WERI-Rb-1 (cell line): ENCODE measurements around the gene CEP192.
"Not testable (repeated sequence)": the region's sequence is repeated elsewhere in the genome, so short reads cannot be mapped to it uniquely, and the experiment has no call there.

ENCODE experiments used
- DNase-seq: peaks from one replicate; pipeline ENCODE4 v3.0.0-alpha.2; 2020
- H3K27ac ChIP-seq: fragments of 250-450 bp; sonication (Bioruptor Pico); 2 replicates; pipeline ENCODE4 v1.5.1; 2020; ENCODE audit warnings: mild to moderate bottlenecking, moderate library complexity
- H3K27me3 ChIP-seq: fragments of 250-450 bp; sonication (Bioruptor Pico); 2 replicates; pipeline ENCODE4 v1.5.1; 2021; ENCODE audit warnings: mild to moderate bottlenecking, low read depth, moderate library complexity; ENCODE audit not compliant: insufficient read depth, severe bottlenecking
- H3K36me3 ChIP-seq: fragments of 250-450 bp; sonication (Bioruptor Pico); 2 replicates; pipeline ENCODE4 v1.5.1; 2020; ENCODE audit warnings: mild to moderate bottlenecking, moderate library complexity
- H3K4me3 ChIP-seq: 2 replicates; pipeline ENCODE4 v1.5.1; 2011; ENCODE audit warnings: low read depth, mild to moderate bottlenecking, control low read depth, low read length
- H3K9me3 ChIP-seq: fragments of 250-450 bp; sonication (Bioruptor Pico); 2 replicates; pipeline ENCODE4 v1.5.1; 2021; ENCODE audit warnings: mild to moderate bottlenecking, moderate library complexity; ENCODE audit not compliant: severe bottlenecking
- TF ChIP-seq, protein P1 (sequence below): IDR thresholded peaks from 2 replicates; pipeline ENCODE4 v1.5.1; 2011; ENCODE audit warnings: low read depth, mild to moderate bottlenecking, control low read depth, inconsistent platforms, low read length

Gene CEP192

DNA sequence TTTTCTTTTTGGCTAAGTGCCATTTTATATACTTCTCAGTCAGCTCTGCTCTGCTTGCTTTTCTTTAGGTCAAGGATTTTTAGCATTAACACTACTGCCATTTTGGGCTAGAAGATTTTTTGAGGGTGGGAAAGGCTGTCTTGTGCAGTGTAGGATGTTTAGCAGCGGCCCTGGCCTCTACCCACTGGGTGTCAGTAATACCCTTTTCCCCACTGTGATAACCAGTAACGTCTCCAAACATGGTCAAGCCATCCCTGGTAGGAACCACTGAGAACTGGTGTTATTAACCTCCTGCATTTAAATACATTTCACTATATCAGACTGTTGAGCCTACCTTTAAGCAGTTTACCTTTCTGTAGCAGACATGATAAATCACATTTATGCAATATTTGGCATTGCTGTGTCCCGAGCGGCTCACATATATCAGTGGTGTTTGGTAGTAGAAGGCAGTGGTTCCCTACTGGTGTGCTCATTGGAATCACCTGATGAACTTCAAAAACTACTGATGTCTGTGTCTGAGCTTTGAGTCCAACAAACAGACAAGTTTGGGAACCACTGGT is 70.5 kb downstream of the CEP192 start:
- Histone ChIP-seq H3K4me3 (no peak overlapping the region), H3K27me3 (no peaks in the 10 kb centered on the region), H3K9me3 (no peaks in the 10 kb centered on the region), H3K27ac (no peak overlapping the region), H3K36me3 (peaks cover 64% of the 10 kb centered on the region)
- DNase-seq: no peak
- TF ChIP-seq, protein P1, sequence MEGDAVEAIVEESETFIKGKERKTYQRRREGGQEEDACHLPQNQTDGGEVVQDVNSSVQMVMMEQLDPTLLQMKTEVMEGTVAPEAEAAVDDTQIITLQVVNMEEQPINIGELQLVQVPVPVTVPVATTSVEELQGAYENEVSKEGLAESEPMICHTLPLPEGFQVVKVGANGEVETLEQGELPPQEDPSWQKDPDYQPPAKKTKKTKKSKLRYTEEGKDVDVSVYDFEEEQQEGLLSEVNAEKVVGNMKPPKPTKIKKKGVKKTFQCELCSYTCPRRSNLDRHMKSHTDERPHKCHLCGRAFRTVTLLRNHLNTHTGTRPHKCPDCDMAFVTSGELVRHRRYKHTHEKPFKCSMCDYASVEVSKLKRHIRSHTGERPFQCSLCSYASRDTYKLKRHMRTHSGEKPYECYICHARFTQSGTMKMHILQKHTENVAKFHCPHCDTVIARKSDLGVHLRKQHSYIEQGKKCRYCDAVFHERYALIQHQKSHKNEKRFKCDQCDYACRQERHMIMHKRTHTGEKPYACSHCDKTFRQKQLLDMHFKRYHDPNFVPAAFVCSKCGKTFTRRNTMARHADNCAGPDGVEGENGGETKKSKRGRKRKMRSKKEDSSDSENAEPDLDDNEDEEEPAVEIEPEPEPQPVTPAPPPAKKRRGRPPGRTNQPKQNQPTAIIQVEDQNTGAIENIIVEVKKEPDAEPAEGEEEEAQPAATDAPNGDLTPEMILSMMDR: no peak

DNA sequence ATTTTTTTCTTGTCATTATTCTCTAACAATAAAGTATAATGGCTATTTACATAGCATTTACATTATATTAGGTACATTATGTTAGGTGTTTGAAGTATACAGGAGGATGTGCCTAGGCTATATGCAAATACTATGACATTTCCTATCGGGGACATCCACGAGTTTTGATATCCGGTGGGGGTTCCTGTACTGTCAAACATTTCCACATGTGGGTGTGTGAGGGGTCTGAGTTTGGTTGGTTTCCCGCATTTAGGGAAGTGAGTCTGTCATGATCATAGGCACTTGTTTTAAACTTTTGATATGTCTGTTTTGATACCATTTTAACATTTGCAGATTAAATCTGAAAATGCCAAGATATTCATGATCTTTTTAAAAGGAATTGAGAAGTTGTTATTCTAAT is 76.0 kb downstream of the CEP192 start:
- Histone ChIP-seq H3K27me3 (no peaks in the 10 kb centered on the region), H3K9me3 (no peaks in the 10 kb centered on the region), H3K4me3 (no peak overlapping the region), H3K27ac (no peak overlapping the region), H3K36me3 (peaks cover 63% of the 10 kb centered on the region)
- DNase-seq: no peak
- TF ChIP-seq, protein P1: no peak

DNA sequence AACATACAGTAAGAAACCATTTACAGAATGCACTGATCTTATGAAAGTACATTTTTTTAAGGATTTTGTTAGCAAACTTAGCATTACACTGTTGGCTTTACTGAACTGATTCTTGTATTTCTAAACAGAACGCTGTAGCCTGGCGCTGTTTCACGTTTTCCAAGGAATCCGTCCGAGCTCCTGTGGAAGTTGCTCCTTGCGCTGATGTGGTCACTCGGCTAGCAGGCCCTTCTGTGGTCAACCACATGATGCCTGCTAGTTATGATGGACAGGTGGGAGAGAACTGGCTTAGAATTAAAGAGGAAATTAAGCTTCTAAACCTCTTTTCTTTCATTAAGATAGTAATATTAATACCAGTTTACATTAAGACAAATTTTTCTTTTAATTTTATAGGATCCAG is 76.8 kb downstream of the CEP192 start:
- no peak for DNase-seq
- TF ChIP-seq, protein P1: no peak
- no peaks in the 10 kb centered on the region for H3K9me3 ChIP-seq
- H3K4me3 ChIP-seq: no peak overlapping the region
- H3K27me3 ChIP-seq: no peaks in the 10 kb centered on the region
- H3K27ac ChIP-seq: no peak overlapping the region
- peaks cover 66% of the 10 kb centered on the region for H3K36me3 ChIP-seq

DNA sequence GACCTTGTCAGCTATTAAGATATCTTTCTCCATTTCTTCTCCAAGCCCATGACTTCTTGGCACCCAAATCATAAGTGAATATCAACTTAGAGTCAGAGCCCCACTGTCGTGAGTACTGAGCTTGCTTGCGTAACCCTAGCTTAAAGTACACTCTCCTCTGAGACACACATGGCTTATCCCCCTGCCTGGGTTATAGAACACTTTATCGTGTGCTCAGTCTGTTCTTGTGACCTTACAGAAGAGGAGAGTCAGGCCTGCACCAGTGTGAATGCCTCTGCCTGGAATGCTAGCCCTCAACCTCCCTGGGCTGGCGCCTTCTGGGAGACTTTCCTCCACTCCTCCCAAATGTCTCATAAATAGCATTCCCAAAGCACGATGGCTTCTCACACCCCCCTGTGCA is 79.3 kb downstream of the CEP192 start:
- no peak overlapping the region for H3K4me3 ChIP-seq
- TF ChIP-seq, protein P1: no peak
- no peak for DNase-seq
- H3K27ac ChIP-seq: no peak overlapping the region
- peaks cover 84% of the 10 kb centered on the region for H3K36me3 ChIP-seq
- H3K9me3 ChIP-seq: no peaks in the 10 kb centered on the region
- H3K27me3 ChIP-seq: no peaks in the 10 kb centered on the region

DNA sequence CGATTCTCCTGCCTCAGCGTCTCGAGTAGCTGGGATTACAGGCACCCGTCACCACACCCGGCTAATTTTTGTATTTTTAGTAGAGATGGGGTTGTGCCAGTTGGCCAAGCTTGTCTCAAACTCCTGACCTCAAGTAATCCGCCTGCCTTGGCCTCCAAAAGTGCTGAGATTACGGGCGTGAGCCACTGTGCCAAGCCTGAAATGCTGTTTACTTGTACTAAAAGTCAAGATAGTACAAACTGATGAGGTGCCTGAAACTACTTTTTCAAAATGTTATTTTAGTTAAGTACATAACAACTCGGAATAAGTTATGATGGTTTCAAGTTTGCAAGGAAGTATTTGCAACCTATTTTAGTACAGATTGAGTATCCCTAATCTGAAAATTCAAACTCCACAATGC is 85.7 kb downstream of the CEP192 start:
- H3K36me3 ChIP-seq: peaks cover 65% of the 10 kb centered on the region
- H3K4me3 ChIP-seq: no peak overlapping the region
- H3K27ac ChIP-seq: no peak overlapping the region
- H3K27me3 ChIP-seq: no peaks in the 10 kb centered on the region
- TF ChIP-seq, protein P1: no peak
- no peak for DNase-seq
- H3K9me3 ChIP-seq: peaks cover 9% of the 10 kb centered on the region

DNA sequence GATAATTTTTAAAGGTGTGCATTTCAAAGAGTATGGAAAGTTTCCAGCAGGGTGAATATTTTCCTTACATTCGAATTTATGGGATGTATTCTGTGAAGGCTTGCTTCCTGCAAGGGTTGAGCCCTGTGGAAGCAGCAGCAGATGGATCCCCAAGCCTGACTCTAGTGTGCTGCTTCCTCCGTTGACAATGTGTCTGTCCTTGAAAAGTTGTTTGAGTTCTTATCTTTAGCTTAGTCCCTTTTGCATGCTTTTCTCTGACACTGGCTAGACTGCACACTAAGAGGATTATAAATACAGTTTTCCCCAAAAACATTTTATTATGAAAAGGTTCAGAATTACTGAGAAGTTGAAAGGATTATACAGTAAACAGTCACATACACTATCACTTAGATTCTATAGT is 86.3 kb downstream of the CEP192 start:
- Histone ChIP-seq H3K36me3 (peaks cover 59% of the 10 kb centered on the region), H3K4me3 (no peak overlapping the region), H3K27me3 (no peaks in the 10 kb centered on the region), H3K9me3 (peaks cover 9% of the 10 kb centered on the region), H3K27ac (no peak overlapping the region)
- TF ChIP-seq, protein P1: no peak
- DNase-seq: no peak

DNA sequence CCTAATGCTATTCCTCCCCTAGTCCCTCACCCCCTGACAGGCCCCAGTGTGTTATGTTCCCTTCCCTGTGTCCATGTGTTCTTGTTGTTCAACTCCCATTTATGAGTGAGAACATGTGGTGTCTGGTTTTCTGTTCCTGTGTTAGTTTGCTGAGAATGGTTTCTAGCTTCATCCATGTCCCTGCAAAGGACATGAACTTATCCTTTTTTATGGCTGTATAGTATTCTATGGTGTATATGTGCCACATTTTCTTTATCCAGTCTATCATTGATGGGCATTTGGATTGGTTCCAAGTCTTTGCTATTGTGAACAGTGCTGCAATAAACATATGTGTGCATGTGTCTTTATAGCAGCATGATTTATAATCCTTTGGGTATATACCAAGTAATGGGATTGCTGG is 86.9 kb downstream of the CEP192 start:
- H3K4me3 ChIP-seq, H3K27ac ChIP-seq, H3K9me3 ChIP-seq, DNase-seq, H3K27me3 ChIP-seq: not testable (repeated sequence)
- H3K36me3 ChIP-seq: peaks cover 53% of the 10 kb centered on the region
